Fibroblast of lung (primary cell): Measurements from ENCODE around the gene COL24A1.

ENCODE experiments used
- EZH2 ChIP-seq: IDR thresholded peaks from 2 replicates; pipeline ENCODE4 v1.5.1; 2012; ENCODE audit warnings: low read length, control low read depth, mild to moderate bottlenecking; ENCODE audit errors: missing control alignments
- TF ChIP-seq, protein P1 (sequence below), 2 donors: IDR thresholded peaks in 1 of 2; conservative IDR thresholded peaks in 1 of 2; 1 replicate in 1 of 2; 2 replicates in 1 of 2; pipeline ENCODE4 v1.5.1; 2011 to 2012; ENCODE audit warnings: low read length in 2 of 2, control low read depth in 1 of 2, inconsistent platforms in 1 of 2, low read depth in 1 of 2, mild to moderate bottlenecking in 1 of 2

DNA sequence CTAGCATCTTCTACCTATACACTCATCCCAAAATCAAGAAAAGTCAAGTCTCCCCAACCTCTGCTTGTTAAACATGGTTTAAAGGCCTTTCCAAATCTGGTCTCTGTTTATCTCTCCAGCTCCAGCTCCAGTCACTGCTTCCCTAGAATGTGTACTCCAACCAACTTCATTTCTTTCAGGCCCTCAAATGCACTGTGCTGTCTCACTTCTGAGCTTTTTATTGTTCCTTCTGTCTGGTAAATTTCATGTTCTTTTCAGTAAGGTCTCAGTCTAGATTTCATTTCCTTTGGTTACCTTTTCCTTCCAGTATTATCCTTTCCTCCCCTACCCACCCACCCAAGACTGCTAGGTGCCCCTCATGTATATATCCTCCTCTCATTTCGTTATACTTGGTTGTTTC is 3.7 kb downstream of the COL24A1 start:
- TF ChIP-seq, protein P1, sequence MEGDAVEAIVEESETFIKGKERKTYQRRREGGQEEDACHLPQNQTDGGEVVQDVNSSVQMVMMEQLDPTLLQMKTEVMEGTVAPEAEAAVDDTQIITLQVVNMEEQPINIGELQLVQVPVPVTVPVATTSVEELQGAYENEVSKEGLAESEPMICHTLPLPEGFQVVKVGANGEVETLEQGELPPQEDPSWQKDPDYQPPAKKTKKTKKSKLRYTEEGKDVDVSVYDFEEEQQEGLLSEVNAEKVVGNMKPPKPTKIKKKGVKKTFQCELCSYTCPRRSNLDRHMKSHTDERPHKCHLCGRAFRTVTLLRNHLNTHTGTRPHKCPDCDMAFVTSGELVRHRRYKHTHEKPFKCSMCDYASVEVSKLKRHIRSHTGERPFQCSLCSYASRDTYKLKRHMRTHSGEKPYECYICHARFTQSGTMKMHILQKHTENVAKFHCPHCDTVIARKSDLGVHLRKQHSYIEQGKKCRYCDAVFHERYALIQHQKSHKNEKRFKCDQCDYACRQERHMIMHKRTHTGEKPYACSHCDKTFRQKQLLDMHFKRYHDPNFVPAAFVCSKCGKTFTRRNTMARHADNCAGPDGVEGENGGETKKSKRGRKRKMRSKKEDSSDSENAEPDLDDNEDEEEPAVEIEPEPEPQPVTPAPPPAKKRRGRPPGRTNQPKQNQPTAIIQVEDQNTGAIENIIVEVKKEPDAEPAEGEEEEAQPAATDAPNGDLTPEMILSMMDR (conservative IDR thresholded peaks at IDR 0.05 in 1 of 2, IDR thresholded peaks at IDR 0.05 in 1 of 2; ENCODE audit: low read depth in 1 of 2, low read length in 2 of 2): no peak
- no peak for TF ChIP-seq EZH2
